ENCODE measurements around the gene ARPC1A. TPM values are rescaled to one million over a fixed set of nuclear protein-coding genes. Genes with fewer than 3 reads are reported as not detected.
"Not testable (repeated sequence)": the region's sequence is repeated elsewhere in the genome, so short reads cannot be mapped to it uniquely, and the experiment has no call there.

Gene ARPC1A
- total RNA-seq (119 TPM), polyA plus RNA-seq (ENCODE audit: insufficient read depth, low read depth, low replicate concordance) (117 TPM)
- long read RNA-seq, donor 1, transcript ARPC1A-201 (10 exons, 1,565 nt), result major isoform, 25 of 33 reads
- long read RNA-seq, donor 1, partial matches to known transcripts, result 7 of 33 reads
- long read RNA-seq, donor 1, other reads (novel, unspliced or antisense), result 0 of 33 reads
- long read RNA-seq, donor 2, transcript ARPC1A-201 (10 exons, 1,565 nt), result major isoform, 40 of 56 reads
- long read RNA-seq, donor 2, partial matches to known transcripts, result 15 of 56 reads
- long read RNA-seq, donor 2, other reads (novel, unspliced or antisense), result 0 of 56 reads
- long read RNA-seq, donor 3, transcript ARPC1A-201 (10 exons, 1,565 nt), result major isoform, 43 of 58 reads
- long read RNA-seq, donor 3, partial matches to known transcripts, result 15 of 58 reads
- long read RNA-seq, donor 3, other reads (novel, unspliced or antisense), result 0 of 58 reads
- long read RNA-seq, donor 4, transcript ARPC1A-201 (10 exons, 1,565 nt), result major isoform, 37 of 37 reads
- long read RNA-seq, donor 4, partial matches to known transcripts, result 0 of 37 reads
- long read RNA-seq, donor 4, other reads (novel, unspliced or antisense), result 0 of 37 reads
- long read RNA-seq, donor 5, partial matches to known transcripts, result 0 of 2 reads
- long read RNA-seq, donor 5, other reads (novel, unspliced or antisense), result 0 of 2 reads
- long read RNA-seq, donor 6, transcript ARPC1A-201 (10 exons, 1,565 nt), result major isoform, 28 of 28 reads
- long read RNA-seq, donor 6, partial matches to known transcripts, result 0 of 28 reads
- long read RNA-seq, donor 6, other reads (novel, unspliced or antisense), result 0 of 28 reads
- long read RNA-seq, donor 7, transcript ARPC1A-201 (10 exons, 1,565 nt), result major isoform, 85 of 99 reads
- long read RNA-seq, donor 7, partial matches to known transcripts, result 5 of 99 reads
- long read RNA-seq, donor 7, other reads (novel, unspliced or antisense), result 9 of 99 reads
- long read RNA-seq, donor 8, transcript ARPC1A-201 (10 exons, 1,565 nt), result major isoform, 33 of 42 reads
- long read RNA-seq, donor 8, partial matches to known transcripts, result 8 of 42 reads
- long read RNA-seq, donor 8, other reads (novel, unspliced or antisense), result 0 of 42 reads
- long read RNA-seq, donor 9, transcript ARPC1A-201 (10 exons, 1,565 nt), result major isoform, 12 of 12 reads
- long read RNA-seq, donor 9, partial matches to known transcripts, result 0 of 12 reads
- long read RNA-seq, donor 9, other reads (novel, unspliced or antisense), result 0 of 12 reads
- long read RNA-seq, donor 10, transcript ARPC1A-201 (10 exons, 1,565 nt), result major isoform, 26 of 40 reads
- long read RNA-seq, donor 10, partial matches to known transcripts, result 12 of 40 reads
- long read RNA-seq, donor 10, other reads (novel, unspliced or antisense), result 0 of 40 reads

- peak within 1 kb of the TSS; percentile 45 to 75 for H3K27ac ChIP-seq (ENCODE audit: low read depth in 2 of 2, low read length in 2 of 2)
- no peaks in the 10 kb centered on the region for H3K9me3 ChIP-seq (ENCODE audit: control insufficient read depth in 2 of 3, insufficient read depth in 1 of 3, low read length in 3 of 3)
- H3K27me3 ChIP-seq (ENCODE audit: control insufficient read depth, insufficient read depth, low read length), result no peaks in the 10 kb centered on the region
- intact Hi-C loops (cut with DNase I), result no loop called here
- peak within 1 kb of the TSS; percentile 35 to 98 (median 90) for H3K9ac ChIP-seq (ENCODE audit: low read length in 3 of 3)
- H3K36me3 ChIP-seq (ENCODE audit: control insufficient read depth in 2 of 3, insufficient read depth in 3 of 3, low read length in 3 of 3), result no peaks in the 10 kb centered on the region
- TF ChIP-seq CTCF (IDR thresholded peaks at IDR 0.05; ENCODE audit: borderline replicate concordance, extremely low read depth, insufficient read depth), result peak; percentile 14
- peak; percentile 95 to 98 (median 97) for DNase-seq
- H3K4me3 ChIP-seq (ENCODE audit: low read length in 3 of 3), result peak within 1 kb of the TSS; percentile 73 to 99 (median 87)
- FAIRE-seq, result no peak
- peaks cover 0 to 13% (median 0%) of the 10 kb centered on the region in 3 donors for H3K4me1 ChIP-seq (ENCODE audit: control insufficient read depth in 2 of 3, insufficient read depth in 2 of 3, low read depth in 1 of 3, low read length in 3 of 3)
Measured at GRCh38 chr7:99325592-99326407, at the start of gene ARPC1A. TSS of gene ARPC1A (plus strand) at chr7:99325898. CDS start at chr7:99333354, 7,456 bp downstream.

- no peak overlapping the region for H3K9ac ChIP-seq (ENCODE audit: low read length in 3 of 3)
- no peaks in the 10 kb centered on the region for H3K9me3 ChIP-seq (ENCODE audit: control insufficient read depth in 2 of 3, insufficient read depth in 1 of 3, low read length in 3 of 3)
- H3K4me3 ChIP-seq (ENCODE audit: low read length in 3 of 3), result no peak overlapping the region
- DNase-seq (no peak), FAIRE-seq (no peak)
- TF ChIP-seq CTCF (IDR thresholded peaks at IDR 0.05; ENCODE audit: borderline replicate concordance, extremely low read depth, insufficient read depth), result no peak
- intact Hi-C loops (cut with DNase I), result no loop called here
- no peaks in the 10 kb centered on the region for H3K27me3 ChIP-seq (ENCODE audit: control insufficient read depth, insufficient read depth, low read length)
- no peaks in the 10 kb centered on the region for H3K4me1 ChIP-seq (ENCODE audit: control insufficient read depth in 2 of 3, insufficient read depth in 2 of 3, low read depth in 1 of 3, low read length in 3 of 3)
- H3K27ac ChIP-seq (ENCODE audit: low read depth in 2 of 2, low read length in 2 of 2), result no peak overlapping the region
- H3K36me3 ChIP-seq (ENCODE audit: control insufficient read depth in 2 of 3, insufficient read depth in 3 of 3, low read length in 3 of 3), result no peaks in the 10 kb centered on the region
Measured at GRCh38 chr7:99278180-99278579, 47.5 kb upstream of the ARPC1A start.

- H3K9ac ChIP-seq (ENCODE audit: low read length in 3 of 3); DNase-seq; H3K9me3 ChIP-seq (ENCODE audit: control insufficient read depth in 2 of 3, insufficient read depth in 1 of 3, low read length in 3 of 3); intact Hi-C loops (cut with DNase I); H3K36me3 ChIP-seq (ENCODE audit: control insufficient read depth in 2 of 3, insufficient read depth in 3 of 3, low read length in 3 of 3); H3K27ac ChIP-seq (ENCODE audit: low read depth in 2 of 2, low read length in 2 of 2); H3K27me3 ChIP-seq (ENCODE audit: control insufficient read depth, insufficient read depth, low read length); FAIRE-seq; H3K4me1 ChIP-seq (ENCODE audit: control insufficient read depth in 2 of 3, insufficient read depth in 2 of 3, low read depth in 1 of 3, low read length in 3 of 3); H3K4me3 ChIP-seq (ENCODE audit: low read length in 3 of 3): not testable (repeated sequence)
Measured at GRCh38 chr7:99284165-99284564, 41.5 kb upstream of the ARPC1A start.

All from kidney (tissue), 22 donors.